Endothelial cell of umbilical vein (primary cell): ENCODE data around the gene PCNX4. TPM values are rescaled to one million over a fixed set of nuclear protein-coding genes. Genes with fewer than 3 reads are reported as not detected.

Source experiments
- BruUV-seq: library from RNA; stranded (reverse); fragments of 400-500 nt; replicated peaks from 2 replicates; lab custom pipeline; 2021; lab: Mats Ljungman, UMichigan
- CTCF ChIA-PET: fragments of 300-600, 350-600 bp; sonication (Branson Sonifier 250); formaldehyde crosslinking; loops from one replicate; lab custom pipeline; 2021; ENCODE audit warnings: antibody characterized with exemption, inconsistent platforms; lab: Charles Lee
- POLR2A ChIA-PET: fragments of 300-600, 350-600 bp; sonication (Branson Sonifier 250); formaldehyde crosslinking; loops from one replicate; lab custom pipeline; 2021; ENCODE audit warnings: antibody characterized with exemption, inconsistent platforms; lab: Charles Lee
- DNase-seq: peaks from one replicate; pipeline ENCODE4 v3.0.0-alpha.2; 2011; ENCODE audit warnings: low read depth, low spot score
- FAIRE-seq: peaks from 2 replicates; lab custom pipeline; 2011; peaks lifted over from hg19 to GRCh38; lab: Jason Lieb, UNC
- H2AFZ ChIP-seq: 2 replicates; pipeline ENCODE4 v1.6.0; 2012; ENCODE audit warnings: low read depth, low read length, control low read depth, inconsistent platforms
- H3K27ac ChIP-seq: 2 replicates; pipeline ENCODE4 v1.5.1; 2011; ENCODE audit warnings: low read depth, mild to moderate bottlenecking, control low read depth, low read length, moderate library complexity; ENCODE audit not compliant: insufficient read depth
- H3K27me3 ChIP-seq, 2 experiments: 2 replicates each; pipeline versions ENCODE4 v1.6.0 to v1.6.1; 2011; ENCODE audit warnings: low read length in 2 of 2, mixed read lengths in 1 of 2; ENCODE audit not compliant: control insufficient read depth in 2 of 2, insufficient read depth in 2 of 2
- H3K36me3 ChIP-seq, 2 experiments: 2 replicates in 1 of 2; 3 replicates in 1 of 2; pipeline ENCODE4 v1.5.1; 2011; ENCODE audit warnings: low read length in 2 of 2, mild to moderate bottlenecking in 1 of 2, moderate library complexity in 1 of 2; ENCODE audit not compliant: control insufficient read depth in 2 of 2, insufficient read depth in 2 of 2; ENCODE audit errors: extremely low read depth in 1 of 2
- H3K4me1 ChIP-seq: 3 replicates; pipeline ENCODE4 v1.5.1; 2011; ENCODE audit warnings: mild to moderate bottlenecking, low read length; ENCODE audit not compliant: control insufficient read depth, insufficient read depth; ENCODE audit errors: extremely low read depth
- H3K4me2 ChIP-seq: 2 replicates; pipeline ENCODE4 v1.6.1; 2011; ENCODE audit warnings: low read length, control low read depth, mixed read lengths; ENCODE audit not compliant: insufficient read depth
- H3K4me3 ChIP-seq, 3 experiments: fragments of 200-600 bp in 1 of 3; sonication (generic), shearing (Covaris generic) in 1 of 3; replicated peaks in 1 of 3; 2 replicates each; pipeline ENCODE4 v1.5.1; 2011 to 2016; ENCODE audit warnings: control low read depth in 3 of 3, low read length in 3 of 3, mild to moderate bottlenecking in 2 of 3, inconsistent platforms in 1 of 3, low read depth in 1 of 3, moderate library complexity in 1 of 3; ENCODE audit not compliant: insufficient read depth in 1 of 3
- H3K79me2 ChIP-seq: 2 replicates; pipeline ENCODE4 v1.6.0; 2012; ENCODE audit warnings: low read length, inconsistent platforms; ENCODE audit not compliant: control insufficient read depth, insufficient read depth
- H3K9ac ChIP-seq: replicated peaks from 2 replicates; pipeline ENCODE3; 2011; ENCODE audit warnings: low read length, control low read depth; ENCODE audit not compliant: insufficient read depth; ENCODE audit errors: extremely low read depth
- H3K9me1 ChIP-seq: replicated peaks from 3 replicates; pipeline ENCODE4 v1.6.0; 2011; ENCODE audit warnings: mild to moderate bottlenecking, low read length; ENCODE audit not compliant: control insufficient read depth, insufficient read depth; ENCODE audit errors: extremely low read depth
- H3K9me3 ChIP-seq: replicated peaks from 2 replicates; pipeline ENCODE4 v1.5.1; 2012; ENCODE audit warnings: low read length, inconsistent platforms; ENCODE audit not compliant: control insufficient read depth, insufficient read depth
- H4K20me1 ChIP-seq: replicated peaks from 2 replicates; pipeline ENCODE3; 2011; ENCODE audit warnings: mild to moderate bottlenecking, low read length; ENCODE audit not compliant: control insufficient read depth, insufficient read depth; ENCODE audit errors: extremely low read depth
- EZH2 ChIP-seq: IDR thresholded peaks from 2 replicates; pipeline ENCODE4 v1.6.1; 2012; ENCODE audit warnings: borderline replicate concordance, low read depth, mild to moderate bottlenecking, moderate library complexity, low read length, inconsistent platforms; ENCODE audit not compliant: severe bottlenecking
- FOS ChIP-seq: IDR thresholded peaks from 2 replicates; pipeline ENCODE4 v1.6.1; 2011; ENCODE audit warnings: mild to moderate bottlenecking, low read length, moderate library complexity, borderline replicate concordance; ENCODE audit not compliant: insufficient read depth
- GATA2 ChIP-seq: IDR thresholded peaks from 2 replicates; pipeline ENCODE4 v1.7.0; 2011; ENCODE audit warnings: low read depth, mild to moderate bottlenecking, moderate library complexity, mixed read lengths, low read length; ENCODE audit not compliant: insufficient read length, insufficient read depth
- JUN ChIP-seq: IDR thresholded peaks from 2 replicates; pipeline ENCODE4 v1.6.1; 2011; ENCODE audit warnings: borderline replicate concordance, low read depth; ENCODE audit not compliant: insufficient read length, insufficient read depth
- MYC ChIP-seq: IDR thresholded peaks from one replicate; pipeline ENCODE4 v1.6.1; 2011; ENCODE audit warnings: mild to moderate bottlenecking, low read depth, low read length
- POLR2A ChIP-seq: IDR thresholded peaks from 2 replicates; pipeline ENCODE4 v1.6.1; 2012; ENCODE audit warnings: low read depth, mild to moderate bottlenecking, control low read depth, low read length
- POLR2AphosphoS5 ChIP-seq: IDR thresholded peaks from 2 replicates; pipeline ENCODE4 v1.6.1; 2012; ENCODE audit warnings: low read depth, mild to moderate bottlenecking, control low read depth, low read length, moderate library complexity; ENCODE audit not compliant: insufficient read depth
- dilution Hi-C: fragments of 300-500 bp; cut with MboI; formaldehyde crosslinking; loops from one replicate; pipeline ENCODE4 v1.15.0; 2019; ENCODE audit warnings: low sequenced_read_pairs; ENCODE audit not compliant: extremely low pct_ligation_motif_present
- intact Hi-C: fragments of 100-400 bp; cut with micrococcal nuclease; formaldehyde crosslinking; loops from one replicate; pipeline ENCODE4 v1.10.0; 2022
- polyA plus RNA-seq, 4 experiments: library from polyadenylated mRNA; depleted of rRNA in 3 of 4; stranded (reverse) in 3 of 4; unstranded in 1 of 4; fragments of >200 nt; gene quantifications; 2 replicates each; pipeline versions ENCODE4 v1.2.1 to v1.2.3, GENCODE V29; 2011 to 2012; ENCODE audit warnings: missing spikeins in 1 of 4
- total RNA-seq: library from RNA; stranded (reverse); gene quantifications from 2 replicates; pipeline ENCODE4 v1.2.3, GENCODE V29; 2021
- TF ChIP-seq, protein P1 (sequence below), 2 donors: IDR thresholded peaks; 1 replicate in 1 of 2; 2 replicates in 1 of 2; pipeline ENCODE4 v1.5.1; 2011; ENCODE audit warnings: low read length in 2 of 2, mild to moderate bottlenecking in 2 of 2, moderate library complexity in 2 of 2, control low read depth in 1 of 2, inconsistent platforms in 1 of 2, low read depth in 1 of 2; ENCODE audit not compliant: insufficient read depth in 1 of 2; ENCODE audit errors: extremely low read depth in 1 of 2
- TF ChIP-seq, protein P2 (sequence below): IDR thresholded peaks from 2 replicates; pipeline ENCODE4 v1.6.1; 2011; ENCODE audit not compliant: insufficient read depth, insufficient read length

The PCNX4 gene
- total and polyA plus RNA-seq, 2 donors (not counting 3 experiments of a cell fraction or from before 2014, with no cell fraction given): 35.5 to 51.6 TPM

DNA sequence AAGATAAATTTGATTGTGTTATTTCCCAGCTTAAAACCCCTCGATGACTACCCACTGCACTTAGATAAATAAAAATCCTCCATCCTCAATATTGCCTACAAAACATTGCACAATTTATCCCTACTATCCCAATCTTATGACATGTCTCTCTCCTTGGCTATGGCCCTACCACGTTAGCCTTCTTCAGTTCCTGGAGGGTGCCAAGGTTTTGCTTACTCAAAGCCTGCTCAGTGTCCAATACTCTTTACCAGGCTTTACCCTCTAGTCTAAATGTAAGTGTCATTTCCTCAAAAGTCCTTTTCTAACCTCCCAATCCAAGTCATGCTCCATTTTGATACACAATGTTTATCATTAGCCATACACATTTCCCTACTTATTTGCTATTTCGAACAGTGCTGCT is 122.3 kb downstream of the PCNX4 start:
- Histone ChIP-seq H3K27me3 (peaks cover 0 to 3% of the 10 kb centered on the region in 2 experiments), H3K9me3 (no peaks in the 10 kb centered on the region), H3K9ac (no peak overlapping the region), H3K36me3 (no peaks in the 10 kb centered on the region), H4K20me1 (no peaks in the 10 kb centered on the region), H2AFZ (no peak overlapping the region), H3K27ac (no peak overlapping the region), H3K4me1 (no peaks in the 10 kb centered on the region), H3K4me2 (no peak overlapping the region), H3K9me1 (no peaks in the 10 kb centered on the region), H3K79me2 (no peaks in the 10 kb centered on the region), H3K4me3 (no peak overlapping the region)
- DNase-seq (no peak), FAIRE-seq (no peak)
- dilution Hi-C loops: no loop called here
- intact Hi-C loops: no loop called here
- BruUV-seq: no TSS peak
- ChIA-PET POLR2A (no interaction called here), CTCF (interaction anchor here (0.5 kb wide), 1 partner anchor 451 kb away, joined by 3 read pairs; no protein-coding TSS in a partner anchor)
- TF ChIP-seq EZH2 (no peak), MYC (no peak), POLR2AphosphoS5 (no peak), POLR2A (no peak), GATA2 (no peak), JUN (no peak), FOS (no peak)
- TF ChIP-seq, protein P1, sequence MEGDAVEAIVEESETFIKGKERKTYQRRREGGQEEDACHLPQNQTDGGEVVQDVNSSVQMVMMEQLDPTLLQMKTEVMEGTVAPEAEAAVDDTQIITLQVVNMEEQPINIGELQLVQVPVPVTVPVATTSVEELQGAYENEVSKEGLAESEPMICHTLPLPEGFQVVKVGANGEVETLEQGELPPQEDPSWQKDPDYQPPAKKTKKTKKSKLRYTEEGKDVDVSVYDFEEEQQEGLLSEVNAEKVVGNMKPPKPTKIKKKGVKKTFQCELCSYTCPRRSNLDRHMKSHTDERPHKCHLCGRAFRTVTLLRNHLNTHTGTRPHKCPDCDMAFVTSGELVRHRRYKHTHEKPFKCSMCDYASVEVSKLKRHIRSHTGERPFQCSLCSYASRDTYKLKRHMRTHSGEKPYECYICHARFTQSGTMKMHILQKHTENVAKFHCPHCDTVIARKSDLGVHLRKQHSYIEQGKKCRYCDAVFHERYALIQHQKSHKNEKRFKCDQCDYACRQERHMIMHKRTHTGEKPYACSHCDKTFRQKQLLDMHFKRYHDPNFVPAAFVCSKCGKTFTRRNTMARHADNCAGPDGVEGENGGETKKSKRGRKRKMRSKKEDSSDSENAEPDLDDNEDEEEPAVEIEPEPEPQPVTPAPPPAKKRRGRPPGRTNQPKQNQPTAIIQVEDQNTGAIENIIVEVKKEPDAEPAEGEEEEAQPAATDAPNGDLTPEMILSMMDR (IDR thresholded peaks at IDR 0.05; ENCODE audit: extremely low read depth in 1 of 2, insufficient read depth in 1 of 2, low read depth in 1 of 2, low read length in 2 of 2): no peak
- TF ChIP-seq, protein P2, sequence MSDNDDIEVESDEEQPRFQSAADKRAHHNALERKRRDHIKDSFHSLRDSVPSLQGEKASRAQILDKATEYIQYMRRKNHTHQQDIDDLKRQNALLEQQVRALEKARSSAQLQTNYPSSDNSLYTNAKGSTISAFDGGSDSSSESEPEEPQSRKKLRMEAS: no peak
